ENCODE measurements around the gene MYO18A. TPM values are rescaled to one million over a fixed set of nuclear protein-coding genes. Genes with fewer than 3 reads are reported as not detected.

Gene MYO18A
- total and polyA plus RNA-seq, 2 donors from 2014 or later = 25.6 to 60.7 TPM

DNA sequence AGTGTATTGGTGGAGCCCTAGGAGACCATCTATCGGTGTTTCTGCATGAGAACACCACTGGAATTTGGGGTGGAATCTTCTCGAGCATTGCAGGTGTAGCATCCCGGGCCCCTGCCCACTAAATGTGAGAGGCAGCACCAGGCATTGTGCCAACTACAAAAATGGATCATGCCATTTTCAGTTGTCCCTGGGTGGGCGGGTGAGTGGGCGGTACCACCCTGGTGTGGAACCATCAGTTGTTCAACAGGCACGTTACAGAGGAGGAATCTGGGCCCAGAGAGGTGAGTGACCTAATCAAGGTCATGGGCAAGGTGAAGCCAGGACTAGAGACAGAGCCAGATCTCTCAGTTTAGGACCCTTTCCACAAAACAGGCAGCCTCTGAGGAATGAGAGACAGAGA is 128.5 kb downstream of the MYO18A start:
- Histone ChIP-seq H3K9me3 (ENCODE audit: control insufficient read depth in 2 of 3, insufficient read depth in 1 of 3, low read length in 3 of 3) (no peaks in the 10 kb centered on the region), H3K36me3 (ENCODE audit: control insufficient read depth in 2 of 3, insufficient read depth in 3 of 3, low read length in 3 of 3) (peaks cover 0 to 2% (median 0%) of the 10 kb centered on the region in 3 donors), H3K27ac (ENCODE audit: low read depth in 2 of 2, low read length in 2 of 2) (no peak overlapping the region), H3K4me1 (ENCODE audit: control insufficient read depth in 2 of 3, insufficient read depth in 2 of 3, low read depth in 1 of 3, low read length in 3 of 3) (peaks cover 0 to 2% (median 0%) of the 10 kb centered on the region in 3 donors), H3K9ac (ENCODE audit: low read length in 3 of 3) (no peak overlapping the region), H3K27me3 (ENCODE audit: control insufficient read depth, insufficient read depth, low read length) (no peaks in the 10 kb centered on the region), H3K4me3 (ENCODE audit: low read length in 3 of 3) (no peak overlapping the region)
- TF ChIP-seq, protein P1, sequence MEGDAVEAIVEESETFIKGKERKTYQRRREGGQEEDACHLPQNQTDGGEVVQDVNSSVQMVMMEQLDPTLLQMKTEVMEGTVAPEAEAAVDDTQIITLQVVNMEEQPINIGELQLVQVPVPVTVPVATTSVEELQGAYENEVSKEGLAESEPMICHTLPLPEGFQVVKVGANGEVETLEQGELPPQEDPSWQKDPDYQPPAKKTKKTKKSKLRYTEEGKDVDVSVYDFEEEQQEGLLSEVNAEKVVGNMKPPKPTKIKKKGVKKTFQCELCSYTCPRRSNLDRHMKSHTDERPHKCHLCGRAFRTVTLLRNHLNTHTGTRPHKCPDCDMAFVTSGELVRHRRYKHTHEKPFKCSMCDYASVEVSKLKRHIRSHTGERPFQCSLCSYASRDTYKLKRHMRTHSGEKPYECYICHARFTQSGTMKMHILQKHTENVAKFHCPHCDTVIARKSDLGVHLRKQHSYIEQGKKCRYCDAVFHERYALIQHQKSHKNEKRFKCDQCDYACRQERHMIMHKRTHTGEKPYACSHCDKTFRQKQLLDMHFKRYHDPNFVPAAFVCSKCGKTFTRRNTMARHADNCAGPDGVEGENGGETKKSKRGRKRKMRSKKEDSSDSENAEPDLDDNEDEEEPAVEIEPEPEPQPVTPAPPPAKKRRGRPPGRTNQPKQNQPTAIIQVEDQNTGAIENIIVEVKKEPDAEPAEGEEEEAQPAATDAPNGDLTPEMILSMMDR (IDR thresholded peaks at IDR 0.05; ENCODE audit: borderline replicate concordance, extremely low read depth, insufficient read depth) = no peak
- intact Hi-C loops (cut with DNase I) = no loop called here
- no peak for FAIRE-seq
- DNase-seq = no peak

DNA sequence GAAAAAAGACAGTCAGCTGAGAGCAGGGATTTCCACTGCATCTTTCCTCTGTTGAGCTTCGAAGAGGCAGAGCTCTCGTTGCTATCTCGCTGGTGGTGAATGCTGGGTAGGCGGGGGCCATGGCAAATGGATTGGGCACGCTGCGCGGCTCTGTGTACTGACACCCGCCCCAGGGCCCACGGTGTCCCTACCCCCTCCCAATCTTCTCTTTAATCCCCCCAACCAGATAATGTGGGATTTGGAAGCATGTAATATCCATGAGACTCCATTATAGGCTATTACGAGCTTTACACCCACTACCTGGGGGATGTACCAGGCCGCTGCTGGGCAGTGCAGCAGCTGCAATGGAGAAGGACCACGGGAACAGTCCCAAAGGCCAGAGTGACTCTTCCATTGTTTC is 129.0 kb downstream of the MYO18A start:
- peaks cover 0 to 7% (median 0%) of the 10 kb centered on the region in 3 donors for H3K4me1 ChIP-seq (ENCODE audit: control insufficient read depth in 2 of 3, insufficient read depth in 2 of 3, low read depth in 1 of 3, low read length in 3 of 3)
- no peaks in the 10 kb centered on the region for H3K9me3 ChIP-seq (ENCODE audit: control insufficient read depth in 2 of 3, insufficient read depth in 1 of 3, low read length in 3 of 3)
- DNase-seq = no peak
- H3K36me3 ChIP-seq (ENCODE audit: control insufficient read depth in 2 of 3, insufficient read depth in 3 of 3, low read length in 3 of 3) = peaks cover 0 to 5% (median 0%) of the 10 kb centered on the region in 3 donors
- H3K4me3 ChIP-seq (ENCODE audit: low read length in 3 of 3) = no peak overlapping the region
- intact Hi-C loops (cut with DNase I) = no loop called here
- no peaks in the 10 kb centered on the region for H3K27me3 ChIP-seq (ENCODE audit: control insufficient read depth, insufficient read depth, low read length)
- no peak overlapping the region for H3K9ac ChIP-seq (ENCODE audit: low read length in 3 of 3)
- H3K27ac ChIP-seq (ENCODE audit: low read depth in 2 of 2, low read length in 2 of 2) = no peak overlapping the region
- TF ChIP-seq, protein P1 (IDR thresholded peaks at IDR 0.05; ENCODE audit: borderline replicate concordance, extremely low read depth, insufficient read depth) = no peak
- no peak for FAIRE-seq

GRCh38 chr17:29050176-29050575 is 130.0 kb downstream of the MYO18A start:
- no peak overlapping the region for H3K4me3 ChIP-seq (ENCODE audit: low read length in 3 of 3)
- TF ChIP-seq, protein P1 (IDR thresholded peaks at IDR 0.05; ENCODE audit: borderline replicate concordance, extremely low read depth, insufficient read depth) = no peak
- FAIRE-seq (no peak), DNase-seq (no peak)
- no peak overlapping the region for H3K27ac ChIP-seq (ENCODE audit: low read depth in 2 of 2, low read length in 2 of 2)
- H3K4me1 ChIP-seq (ENCODE audit: control insufficient read depth in 2 of 3, insufficient read depth in 2 of 3, low read depth in 1 of 3, low read length in 3 of 3) = peaks cover 0 to 7% (median 0%) of the 10 kb centered on the region in 3 donors
- no peaks in the 10 kb centered on the region for H3K27me3 ChIP-seq (ENCODE audit: control insufficient read depth, insufficient read depth, low read length)
- peaks cover 0 to 2% (median 0%) of the 10 kb centered on the region in 3 donors for H3K36me3 ChIP-seq (ENCODE audit: control insufficient read depth in 2 of 3, insufficient read depth in 3 of 3, low read length in 3 of 3)
- H3K9me3 ChIP-seq (ENCODE audit: control insufficient read depth in 2 of 3, insufficient read depth in 1 of 3, low read length in 3 of 3) = no peaks in the 10 kb centered on the region
- intact Hi-C loops (cut with DNase I) = no loop called here
- H3K9ac ChIP-seq (ENCODE audit: low read length in 3 of 3) = no peak overlapping the region

Measured in kidney (tissue), 14 donors.